ENCODE data around the gene PTPRN2. TPM values are rescaled to one million over a fixed set of nuclear protein-coding genes. Genes with fewer than 3 reads are reported as not detected.

The PTPRN2 gene
- total and polyA plus RNA-seq, 8 donors: 12.2 to 49.2 (median 31.8) TPM

DNA sequence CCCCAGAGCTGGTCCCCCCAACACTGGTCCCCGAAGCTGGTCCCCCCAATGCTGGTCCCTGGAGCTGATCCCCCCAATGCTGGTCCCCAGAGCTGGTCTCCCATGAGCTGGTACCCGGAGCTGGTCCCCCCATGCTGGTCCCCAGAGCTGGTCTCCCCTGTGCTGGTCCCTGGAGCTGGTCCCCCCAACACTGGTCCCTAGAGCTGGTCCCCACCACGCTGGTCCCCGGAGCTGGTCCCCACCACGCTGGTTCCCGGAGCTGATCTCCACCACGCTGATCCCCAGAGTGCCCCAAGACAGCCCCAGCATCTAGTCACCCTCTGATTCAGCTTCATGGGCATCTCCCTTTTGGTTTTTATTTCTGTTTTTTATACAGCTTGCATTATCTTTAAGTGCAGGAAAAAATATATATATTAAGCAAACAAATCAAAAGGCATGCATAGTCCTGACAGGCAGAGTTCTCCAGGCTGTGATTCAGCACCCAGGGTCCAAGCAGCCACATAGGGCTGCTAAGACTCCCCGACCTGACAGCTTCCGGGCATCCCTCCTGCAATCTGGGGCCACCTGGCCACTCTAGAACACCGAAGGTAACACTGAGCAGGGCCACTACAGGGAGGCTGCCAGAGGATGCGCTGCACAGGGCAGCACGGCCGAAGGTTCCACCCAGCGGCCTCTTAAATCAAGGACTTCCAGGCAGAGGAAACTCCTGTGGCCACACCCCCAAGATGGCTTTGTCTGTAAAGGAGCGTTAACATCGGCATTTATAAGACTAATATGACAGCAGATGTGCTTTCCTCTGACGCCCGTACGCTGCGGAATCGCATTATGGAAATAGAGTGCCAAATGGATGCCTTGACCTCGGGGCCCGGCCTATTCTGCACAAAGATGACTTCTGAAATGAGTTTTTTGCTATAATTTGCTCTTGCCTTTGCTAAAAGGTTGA, 215.0 kb downstream of the PTPRN2 start:
- no peak overlapping the region for H3K4me3 ChIP-seq
- FAIRE-seq (no peak), ATAC-seq (no peak), DNase-seq (peak in 2 of 6 donors; percentile 38 to 48)
- TF ChIP-seq, protein P1, sequence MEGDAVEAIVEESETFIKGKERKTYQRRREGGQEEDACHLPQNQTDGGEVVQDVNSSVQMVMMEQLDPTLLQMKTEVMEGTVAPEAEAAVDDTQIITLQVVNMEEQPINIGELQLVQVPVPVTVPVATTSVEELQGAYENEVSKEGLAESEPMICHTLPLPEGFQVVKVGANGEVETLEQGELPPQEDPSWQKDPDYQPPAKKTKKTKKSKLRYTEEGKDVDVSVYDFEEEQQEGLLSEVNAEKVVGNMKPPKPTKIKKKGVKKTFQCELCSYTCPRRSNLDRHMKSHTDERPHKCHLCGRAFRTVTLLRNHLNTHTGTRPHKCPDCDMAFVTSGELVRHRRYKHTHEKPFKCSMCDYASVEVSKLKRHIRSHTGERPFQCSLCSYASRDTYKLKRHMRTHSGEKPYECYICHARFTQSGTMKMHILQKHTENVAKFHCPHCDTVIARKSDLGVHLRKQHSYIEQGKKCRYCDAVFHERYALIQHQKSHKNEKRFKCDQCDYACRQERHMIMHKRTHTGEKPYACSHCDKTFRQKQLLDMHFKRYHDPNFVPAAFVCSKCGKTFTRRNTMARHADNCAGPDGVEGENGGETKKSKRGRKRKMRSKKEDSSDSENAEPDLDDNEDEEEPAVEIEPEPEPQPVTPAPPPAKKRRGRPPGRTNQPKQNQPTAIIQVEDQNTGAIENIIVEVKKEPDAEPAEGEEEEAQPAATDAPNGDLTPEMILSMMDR (IDR thresholded peaks at IDR 0.05): no peak
- H3K27ac ChIP-seq: no peak overlapping the region
- intact Hi-C loops (cut with DNase I): no loop called here
- H3K9me3 ChIP-seq: no peaks in the 10 kb centered on the region
- peaks cover 5 to 6% (median 6%) of the 10 kb centered on the region in 3 donors for H3K4me1 ChIP-seq
- H3K36me3 ChIP-seq: no peaks in the 10 kb centered on the region
- H3K27me3 ChIP-seq: no peaks in the 10 kb centered on the region
- WGBS, 2 donors: 77 to 79% methylated on average over 22 to 23 of the region's 23 CpGs

DNA sequence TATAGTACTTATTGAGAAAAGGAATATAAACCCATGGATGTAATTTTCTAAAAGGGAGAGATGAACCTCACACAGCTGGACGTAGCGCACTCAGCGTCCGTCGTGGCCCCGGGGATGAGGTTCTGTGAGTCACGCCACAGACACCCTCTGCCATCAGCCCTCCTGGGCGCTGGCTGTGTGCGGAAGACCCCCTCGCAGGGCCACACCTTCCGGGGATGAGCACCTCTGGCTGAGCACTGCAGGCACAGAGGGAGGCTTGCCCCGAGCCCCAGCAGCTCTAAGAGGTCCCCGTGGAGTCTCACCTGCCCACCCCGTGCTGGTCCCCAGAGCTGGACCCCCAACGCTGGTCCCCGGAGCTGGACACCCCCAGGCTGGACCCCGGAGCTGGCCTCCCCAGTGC, 215.8 kb downstream of the PTPRN2 start:
- DNase-seq (peak in 2 of 6 donors; percentile 32 to 55), ATAC-seq (no peak), FAIRE-seq (no peak)
- intact Hi-C loops (cut with DNase I): no loop called here
- Histone ChIP-seq H3K4me3 (no peak overlapping the region), H3K27me3 (no peaks in the 10 kb centered on the region), H3K9me3 (no peaks in the 10 kb centered on the region), H3K36me3 (no peaks in the 10 kb centered on the region), H3K4me1 (no peaks in the 10 kb centered on the region), H3K27ac (no peak overlapping the region)
- WGBS, 2 donors: 83 to 84% methylated on average over 17 of the region's 17 CpGs
- TF ChIP-seq, protein P1 (IDR thresholded peaks at IDR 0.05): no peak

DNA sequence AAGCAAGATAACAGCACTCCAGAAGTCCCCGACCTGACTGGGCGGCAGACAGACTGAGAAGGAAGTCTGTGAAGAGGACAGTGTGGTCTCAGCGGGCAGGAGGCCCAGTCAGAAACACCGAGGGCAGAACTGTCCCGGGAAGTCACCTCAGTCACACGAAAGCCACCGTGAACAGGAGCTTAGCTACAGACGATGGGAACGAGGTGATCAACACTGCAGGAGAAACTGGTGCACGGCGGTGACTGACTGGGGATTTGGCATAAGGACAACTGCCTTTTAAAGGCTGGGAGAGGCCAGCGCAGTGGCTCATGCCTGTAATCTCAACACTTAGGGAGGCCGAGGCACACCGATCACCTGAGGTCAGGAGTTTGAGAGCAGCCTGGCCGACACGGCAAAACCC, 217.8 kb downstream of the PTPRN2 start:
- FAIRE-seq (no peak), DNase-seq (peak in 2 of 6 donors; percentile 22 to 24), ATAC-seq (no peak)
- no peaks in the 10 kb centered on the region for H3K9me3 ChIP-seq
- intact Hi-C loops (cut with DNase I): no loop called here
- no peaks in the 10 kb centered on the region for H3K27me3 ChIP-seq
- H3K27ac ChIP-seq: no peak overlapping the region
- TF ChIP-seq, protein P1 (IDR thresholded peaks at IDR 0.05): no peak
- WGBS, 2 donors: 92 to 93% methylated on average over 16 of the region's 16 CpGs
- no peaks in the 10 kb centered on the region for H3K4me1 ChIP-seq
- H3K4me3 ChIP-seq: no peak overlapping the region
- H3K36me3 ChIP-seq: no peaks in the 10 kb centered on the region

DNA sequence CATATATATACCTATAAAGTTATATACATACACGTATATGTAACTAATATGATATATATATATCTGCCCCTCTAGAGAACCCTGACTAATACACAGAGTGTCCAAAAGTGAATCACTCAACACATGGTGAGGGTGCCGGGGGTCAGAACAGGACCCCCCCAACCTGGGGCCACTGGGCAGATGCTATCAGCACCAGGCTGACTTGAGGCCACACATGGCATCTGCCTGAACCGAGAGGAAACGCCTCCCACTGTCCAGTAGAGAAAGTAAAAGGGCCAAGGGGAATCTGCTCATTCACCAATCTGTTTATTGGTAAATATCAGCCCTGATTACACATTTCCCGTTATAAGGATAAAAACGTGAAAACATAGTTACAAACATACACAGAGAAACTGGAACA, 218.3 kb downstream of the PTPRN2 start:
- peak in 1 of 6 donors; percentile 17 for DNase-seq
- WGBS, 2 donors: 87% methylated on average over 6 of the region's 6 CpGs

More for the DNA sequence above, 218.3 kb downstream of the PTPRN2 start:
- no peak overlapping the region for H3K27ac ChIP-seq
- TF ChIP-seq, protein P1 (IDR thresholded peaks at IDR 0.05): no peak
- H3K27me3 ChIP-seq: no peaks in the 10 kb centered on the region
- H3K9me3 ChIP-seq: no peaks in the 10 kb centered on the region
- intact Hi-C loops (cut with DNase I): no loop called here
- no peak for FAIRE-seq
- no peaks in the 10 kb centered on the region for H3K36me3 ChIP-seq
- ATAC-seq: no peak
- H3K4me3 ChIP-seq: no peak overlapping the region
- H3K4me1 ChIP-seq: no peaks in the 10 kb centered on the region
